ENCODE data around the gene TRIM44.
"Not testable (repeated sequence)": the region's sequence is repeated elsewhere in the genome, so short reads cannot be mapped to it uniquely, and the experiment has no call there.

Gene TRIM44

GRCh38 chr11:35750315-35750714 lies 87.7 kb downstream of the TRIM44 start:
- no peak for DNase-seq

- no peak for DNase-seq
These were observed 88.5 kb downstream of the TRIM44 start for GRCh38 chr11:35750981-35751663.

- no peak for DNase-seq
These were observed 89.1 kb downstream of the TRIM44 start for GRCh38 chr11:35751664-35752061.

GRCh38 chr11:35752115-35752514 lies 89.5 kb downstream of the TRIM44 start:
- DNase-seq, result no peak

GRCh38 chr11:35753573-35753972 lies 91.0 kb downstream of the TRIM44 start:
- not testable (repeated sequence) for DNase-seq

- not testable (repeated sequence) for DNase-seq
These were observed 97.4 kb downstream of the TRIM44 start for GRCh38 chr11:35759951-35760350.

- no peak for DNase-seq
These were observed 99.3 kb downstream of the TRIM44 start for GRCh38 chr11:35761899-35762298.

- DNase-seq, result no peak
These were observed 100.7 kb downstream of the TRIM44 start for GRCh38 chr11:35763301-35763700.

- no peak for DNase-seq
These were observed 101.2 kb downstream of the TRIM44 start for GRCh38 chr11:35763765-35764164.

GRCh38 chr11:35764417-35764816 lies 101.8 kb downstream of the TRIM44 start:
- no peak for DNase-seq

- DNase-seq, result no peak
These were observed 102.6 kb downstream of the TRIM44 start for GRCh38 chr11:35765211-35765610.

- DNase-seq, result no peak
These were observed 104.1 kb downstream of the TRIM44 start for GRCh38 chr11:35766651-35767050.

- DNase-seq, result not testable (repeated sequence)
These were observed 107.8 kb downstream of the TRIM44 start for GRCh38 chr11:35770425-35770824.

GRCh38 chr11:35771722-35772121 lies 109.1 kb downstream of the TRIM44 start:
- DNase-seq, result no peak

GRCh38 chr11:35777241-35777640 lies 114.7 kb downstream of the TRIM44 start:
- not testable (repeated sequence) for DNase-seq

GRCh38 chr11:35778943-35779342 lies 116.4 kb downstream of the TRIM44 start:
- not testable (repeated sequence) for DNase-seq

- DNase-seq, result no peak
These were observed 116.8 kb downstream of the TRIM44 start for GRCh38 chr11:35779409-35779808.

GRCh38 chr11:35780951-35781860 lies 118.6 kb downstream of the TRIM44 start:
- DNase-seq, result peak in 1 of 58 donors; percentile 14

GRCh38 chr11:35781861-35782470 lies 119.4 kb downstream of the TRIM44 start:
- no peak for DNase-seq

GRCh38 chr11:35783809-35784208 lies 121.2 kb downstream of the TRIM44 start:
- DNase-seq, result no peak

GRCh38 chr11:35784699-35785098 lies 122.1 kb downstream of the TRIM44 start:
- DNase-seq, result no peak

Data from anterior cingulate cortex (tissue), 58 donors.